ENCODE results near the gene SPAM1.

GRCh38 chr7:123883154-123883553 is 41.9 kb upstream of the SPAM1 start:
- no peak for TF ChIP-seq CTCF (IDR thresholded peaks at IDR 0.05)
- no peak for TF ChIP-seq POLR2A (IDR thresholded peaks at IDR 0.05)

Data from Peyer's patch (tissue), 4 donors.